HCT116 (cell line): ENCODE results near the gene HSPA1A. TPM values are rescaled to one million over a fixed set of nuclear protein-coding genes. Genes with fewer than 3 reads are reported as not detected.

ENCODE experiments used
- ATAC-seq: fragments of 200-7000 bp; cut with Tn5 transposase; 2 replicates; pipeline ENCODE4 v1.9.1; 2020; ENCODE audit warnings: mild to moderate bottlenecking, moderate library complexity
- BruUV-seq: library from RNA; stranded (reverse); fragments of 400-500 nt; replicated peaks from 2 replicates; lab custom pipeline; 2021; lab: Mats Ljungman, UMichigan
- CTCF ChIA-PET: fragments of 300-600 bp; sonication (Branson Sonifier 250); formaldehyde crosslinking; loops from one replicate; lab custom pipeline; 2021; ENCODE audit warnings: antibody characterized with exemption; lab: Charles Lee
- POLR2A ChIA-PET: fragments of 300-600, 350-600 bp; sonication (Branson Sonifier 250); formaldehyde crosslinking; loops from one replicate; lab custom pipeline; 2021; ENCODE audit warnings: antibody characterized with exemption; lab: Charles Lee
- RAD21 ChIA-PET, 2 experiments: fragments of 300-600 bp; sonication (Branson Sonifier 250); formaldehyde crosslinking; loops; one replicate each; lab custom pipeline; 2023; ENCODE audit warnings: low total read pairs in 2 of 2; ENCODE audit not compliant: uncharacterized antibody in 2 of 2, unreplicated experiment in 2 of 2, low non-redundant PET in 1 of 2; lab: Charles Lee
- DNase-seq: peaks from one replicate; pipeline ENCODE4 v3.0.0-alpha.2; 2010; ENCODE audit warnings: low read depth, low spot score
- H2AFZ ChIP-seq: fragments of 200-600 bp; shearing (Covaris generic), sonication (generic); 2 replicates; pipeline ENCODE4 v1.6.1; 2017; ENCODE audit warnings: low read depth, mixed run types, mixed read lengths, antibody characterized with exemption, low read length; ENCODE audit not compliant: poor library complexity, severe bottlenecking
- H3K27ac ChIP-seq: 2 replicates; pipeline ENCODE4 v1.5.1; 2012; ENCODE audit warnings: low read depth, low read length
- H3K27me3 ChIP-seq: fragments of 200-600 bp; sonication (generic); 2 replicates; pipeline ENCODE4 v1.6.1; 2016; ENCODE audit warnings: mixed run types, low read length, mixed read lengths; ENCODE audit not compliant: insufficient read depth
- H3K36me3 ChIP-seq, 2 experiments: fragments of 200-500 bp in 1 of 2; fragments of 200-600 bp in 1 of 2; sonication (Bioruptor generic) in 1 of 2; sonication (generic) in 1 of 2; 2 replicates each; pipeline versions ENCODE4 v1.5.1 to v1.6.1; 2014 to 2016; ENCODE audit warnings: low read length in 2 of 2, inconsistent platforms in 1 of 2, mixed read lengths in 1 of 2, mixed run types in 1 of 2; ENCODE audit not compliant: insufficient read depth in 2 of 2, control insufficient read depth in 1 of 2
- H3K4me1 ChIP-seq, 2 experiments: fragments of 200-600 bp in 1 of 2; sonication (generic) in 1 of 2; 2 replicates each; pipeline versions ENCODE4 v1.5.1 to v1.6.1; 2012 to 2017; ENCODE audit warnings: low read length in 2 of 2, inconsistent platforms in 1 of 2, mild to moderate bottlenecking in 1 of 2, mixed read lengths in 1 of 2, mixed run types in 1 of 2, moderate library complexity in 1 of 2; ENCODE audit not compliant: insufficient read depth in 2 of 2, control insufficient read depth in 1 of 2
- H3K4me2 ChIP-seq: fragments of 200-600 bp; sonication (generic); 2 replicates; pipeline ENCODE4 v1.6.1; 2017; ENCODE audit warnings: mixed run types, low read length, mixed read lengths
- H3K4me3 ChIP-seq, 2 experiments: fragments of 200-600 bp in 1 of 2; sonication (generic) in 1 of 2; replicated peaks in 1 of 2; 2 replicates each; pipeline ENCODE4 v1.5.1; 2011 to 2016; ENCODE audit warnings: low read length in 2 of 2, control low read depth in 1 of 2, low read depth in 1 of 2, mild to moderate bottlenecking in 1 of 2, mixed read lengths in 1 of 2, mixed run types in 1 of 2
- H3K79me2 ChIP-seq: fragments of 200-600 bp; sonication (generic); 2 replicates; pipeline ENCODE4 v1.6.1; 2017; ENCODE audit warnings: mild to moderate bottlenecking, mixed run types, low read length, moderate library complexity, mixed read lengths; ENCODE audit not compliant: insufficient read depth
- H3K9ac ChIP-seq: fragments of 200-600 bp; sonication (generic); 2 replicates; pipeline ENCODE4 v1.6.1; 2016; ENCODE audit warnings: low read length, mixed read lengths
- H3K9me2 ChIP-seq: fragments of 200-600 bp; sonication (generic), shearing (Covaris generic); 2 replicates; pipeline ENCODE4 v1.6.1; 2017; ENCODE audit warnings: mixed run types, mild to moderate bottlenecking, moderate library complexity; ENCODE audit not compliant: insufficient read depth
- H3K9me3 ChIP-seq, 2 experiments: fragments of 200-500 bp in 1 of 2; fragments of 200-600 bp in 1 of 2; sonication (Bioruptor generic) in 1 of 2; sonication (generic) in 1 of 2; 2 replicates each; pipeline ENCODE4 v1.6.1; 2014 to 2017; ENCODE audit warnings: low read length in 2 of 2, mixed read lengths in 2 of 2, inconsistent platforms in 1 of 2, low read depth in 1 of 2, mild to moderate bottlenecking in 1 of 2, mixed run types in 1 of 2, moderate library complexity in 1 of 2; ENCODE audit not compliant: control insufficient read depth in 1 of 2, insufficient read depth in 1 of 2
- H4K20me1 ChIP-seq: fragments of 200-600 bp; sonication (generic), shearing (Covaris generic); 2 replicates; pipeline ENCODE4 v1.6.1; 2017; ENCODE audit warnings: mixed run types, mild to moderate bottlenecking, moderate library complexity; ENCODE audit not compliant: insufficient read depth
- ATF3 ChIP-seq: IDR thresholded peaks from 2 replicates; pipeline ENCODE4 v1.6.1; 2012
- CEBPB ChIP-seq: IDR thresholded peaks from 2 replicates; pipeline ENCODE4 v1.6.1; 2012; ENCODE audit warnings: low read depth
- CTCF ChIP-seq, 3 experiments: fragments of 200-600 bp in 1 of 3; sonication (generic) in 1 of 3; IDR thresholded peaks in 2 of 3; conservative IDR thresholded peaks in 1 of 3; 2 replicates each; pipeline ENCODE4 v1.5.1; 2012 to 2017; ENCODE audit warnings: low read depth in 2 of 3, low read length in 2 of 3, antibody characterized with exemption in 1 of 3, borderline replicate concordance in 1 of 3, control low read depth in 1 of 3, mild to moderate bottlenecking in 1 of 3, mixed read lengths in 1 of 3, mixed run types in 1 of 3, moderate library complexity in 1 of 3; ENCODE audit not compliant: insufficient read depth in 1 of 3
- ELF1 ChIP-seq: IDR thresholded peaks from 2 replicates; pipeline ENCODE4 v1.6.1; 2012; ENCODE audit warnings: low read depth, borderline replicate concordance
- MAX ChIP-seq: IDR thresholded peaks from 2 replicates; pipeline ENCODE4 v1.6.1; 2012
- POLR2A ChIP-seq: IDR thresholded peaks from 2 replicates; pipeline ENCODE4 v1.7.0; 2011; ENCODE audit warnings: borderline replicate concordance; ENCODE audit not compliant: insufficient read depth, insufficient read length; ENCODE audit errors: extremely low read depth
- POLR2AphosphoS5 ChIP-seq: IDR thresholded peaks from 2 replicates; pipeline ENCODE4 v1.6.1; 2011; ENCODE audit warnings: mild to moderate bottlenecking, low read depth, low read length, moderate library complexity
- RAD21 ChIP-seq: IDR thresholded peaks from 2 replicates; pipeline ENCODE4 v1.6.1; 2012; ENCODE audit warnings: low read depth, mild to moderate bottlenecking
- SIN3A ChIP-seq: IDR thresholded peaks from 2 replicates; pipeline ENCODE4 v1.6.1; 2012; ENCODE audit warnings: low read depth
- SP1 ChIP-seq: IDR thresholded peaks from 2 replicates; pipeline ENCODE4 v1.6.1; 2012; ENCODE audit warnings: low read depth
- SRF ChIP-seq: IDR thresholded peaks from 2 replicates; pipeline ENCODE4 v1.6.1; 2012; ENCODE audit warnings: low read depth
- TCF7L2 ChIP-seq: IDR thresholded peaks from 2 replicates; pipeline ENCODE4 v1.7.0; 2011; ENCODE audit warnings: borderline replicate concordance, inconsistent platforms; ENCODE audit not compliant: insufficient read depth, insufficient read length; ENCODE audit errors: extremely low read depth
- YY1 ChIP-seq: IDR thresholded peaks from 2 replicates; pipeline ENCODE4 v1.6.1; 2011; ENCODE audit warnings: low read length, low read depth, moderate library complexity, mild to moderate bottlenecking; ENCODE audit not compliant: insufficient replicate concordance; ENCODE audit errors: extremely low read depth
- ZBTB33 ChIP-seq: IDR thresholded peaks from 2 replicates; pipeline ENCODE4 v1.6.1; 2011; ENCODE audit warnings: mild to moderate bottlenecking, low read length, moderate library complexity; ENCODE audit not compliant: insufficient replicate concordance; ENCODE audit errors: extremely low read depth
- ZFX ChIP-seq: fragments of 450-650 bp; IDR thresholded peaks from 2 replicates; pipeline ENCODE4 v1.6.1; 2017
- intact Hi-C: fragments of 100-400 bp; cut with micrococcal nuclease; formaldehyde crosslinking; loops from 2 replicates; pipeline ENCODE4 v1.10.0; 2022
- total RNA-seq: library from RNA; stranded (reverse); gene quantifications from one replicate; pipeline ENCODE4 v1.2.1, GENCODE V29; 2021; ENCODE audit not compliant: unreplicated experiment

The HSPA1A gene
- total RNA-seq, 1 experiment from 2014 or later = 5.0 TPM

GRCh38 chr6:31806470-31807272 lies 8.7 kb upstream of the HSPA1A start, which contains the start of gene LSM2:
LSM2 (minus strand) TSS chr6:31806966; CDS start chr6:31806757, 209 bp downstream.
- Histone ChIP-seq H3K79me2 (peaks cover 37% of the 10 kb centered on the region), H3K4me3 (peak within 1 kb of the TSS; percentile 93 to 94), H3K27me3 (no peaks in the 10 kb centered on the region), H3K4me2 (peak within 1 kb of the TSS; percentile 98), H4K20me1 (no peaks in the 10 kb centered on the region), H3K9me2 (no peaks in the 10 kb centered on the region), H3K4me1 (peaks cover 13 to 16% of the 10 kb centered on the region in 2 experiments), H3K27ac (peak within 1 kb of the TSS; percentile 85), H3K9ac (peak within 1 kb of the TSS; percentile 95), H3K9me3 (no peaks in the 10 kb centered on the region), H2AFZ (peak within 1 kb of the TSS; percentile 33), H3K36me3 (peaks cover 0 to 7% of the 10 kb centered on the region in 2 experiments; a peak in 2 of 4 replicates)
- POLR2A ChIA-PET = interaction anchor here (0.6 to 4.8 kb wide), 14 partner anchors 11 to 142 kb away, joined by 3 to 49 read pairs (median 4); partner anchors contain the start of genes GPANK1, HSPA1B, NEU1 and VARS1
- intact Hi-C loops = loop anchor here (1.0 kb wide), 1 partner anchor 21 kb away; the partner anchor contains the start of gene HSPA1B
- ATAC-seq (peak; percentile 97), DNase-seq (peak; percentile 88)
- TF ChIP-seq YY1 (peak; percentile 54), CEBPB (no peak), SRF (peak; percentile 33; the same call in 1 of the 2 replicates), ZBTB33 (no peak), CTCF (IDR thresholded peaks at IDR 0.05 in 2 of 3, conservative IDR thresholded peaks at IDR 0.05 in 1 of 3; ENCODE audit: borderline replicate concordance in 1 of 3, insufficient read depth in 1 of 3, low read depth in 2 of 3, low read length in 2 of 3) (0 out of 6 replicates have a peak, but pooled peaks of 2 of the 3 experiments have one; percentile 10 to 23), TCF7L2 (peak; percentile 42), ATF3 (no peak), POLR2AphosphoS5 (peak; percentile 94), SIN3A (no peak; the same call in none of the 2 replicates), MAX (peak; percentile 78), ZFX (peak; percentile 68), POLR2A (peak; percentile 92), ELF1 (no peak; the same call in 1 of the 2 replicates), RAD21 (peak; percentile 28), SP1 (peak; percentile 23; the same call in 1 of the 2 replicates)
- no TSS peak for BruUV-seq
- CTCF ChIA-PET = interaction anchor here (0.7 to 2.4 kb wide), 9 partner anchors 11 to 145 kb away, joined by 3 to 16 read pairs (median 3); partner anchors contain the start of genes HSPA1B, NEU1 and VARS1
- RAD21 ChIA-PET = interaction anchor here (0.7 to 1.0 kb wide), 2 partner anchors 21 to 25 kb away, joined by 3 to 4 read pairs; partner anchors contain the start of gene HSPA1B (in 1 of the 2)
